Keratinocyte (primary cell): ENCODE measurements around the gene PIM3.

Source experiments
- CTCF ChIP-seq, 3 experiments: IDR thresholded peaks in 1 of 3; conservative IDR thresholded peaks in 1 of 3; optimal IDR thresholded peaks in 1 of 3; 2 replicates in 2 of 3; 3 replicates in 1 of 3; pipeline versions ENCODE3 to v1.5.1; 2011; ENCODE audit warnings: low read length in 3 of 3, mild to moderate bottlenecking in 3 of 3, moderate library complexity in 2 of 3, control low read depth in 1 of 3, inconsistent platforms in 1 of 3; ENCODE audit not compliant: insufficient read depth in 2 of 3; ENCODE audit errors: extremely low read depth in 1 of 3
- EZH2 ChIP-seq: IDR thresholded peaks from one replicate; pipeline ENCODE4 v1.6.1; 2012; ENCODE audit warnings: inconsistent platforms, mild to moderate bottlenecking, low read length, moderate library complexity

DNA sequence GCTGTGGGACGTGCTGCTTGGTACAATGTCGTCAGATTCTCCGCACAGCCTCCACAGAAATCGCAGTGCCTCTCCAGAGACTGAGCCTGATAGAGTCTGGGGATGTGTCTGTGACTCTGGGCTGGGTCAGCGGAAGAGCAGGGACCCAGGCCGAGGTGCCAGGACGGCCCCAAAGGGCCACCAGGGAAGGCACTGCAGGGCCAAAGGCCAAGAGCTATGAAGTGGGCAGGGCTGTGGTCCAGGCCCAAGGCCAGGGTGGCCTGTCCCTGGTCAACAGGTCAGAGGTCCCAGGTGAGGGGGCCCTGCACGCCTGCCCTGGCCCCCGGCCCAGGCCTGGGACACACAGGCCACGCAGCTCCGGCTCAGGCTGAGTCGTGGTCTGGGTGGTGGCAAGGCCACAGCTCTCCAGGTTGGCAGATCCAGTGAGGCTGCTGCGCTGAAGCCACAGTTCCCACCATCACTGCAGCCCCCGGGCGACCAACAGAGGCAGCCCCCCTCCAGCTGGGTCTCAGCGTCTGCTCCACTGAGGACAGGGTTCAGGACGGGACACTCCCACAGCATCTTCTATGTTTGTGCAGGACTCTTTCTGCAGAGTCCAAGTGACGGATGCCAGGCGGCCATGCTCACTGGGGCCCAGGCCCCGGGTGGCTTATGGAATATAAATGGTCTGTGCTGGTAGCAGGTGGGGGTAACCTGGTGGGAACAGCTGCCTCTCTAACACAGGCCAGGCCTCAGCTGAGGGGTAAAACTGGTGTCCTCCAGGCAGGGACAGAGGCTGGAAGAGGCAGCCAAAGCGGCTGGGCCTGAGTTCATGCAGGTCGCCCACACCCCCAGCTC lies 4.8 kb upstream of the PIM3 start:
- TF ChIP-seq CTCF (optimal IDR thresholded peaks at IDR 0.05 in 1 of 3, IDR thresholded peaks at IDR 0.05 in 1 of 3, conservative IDR thresholded peaks at IDR 0.05 in 1 of 3; ENCODE audit: extremely low read depth in 1 of 3, insufficient read depth in 2 of 3, low read length in 3 of 3) (no peak), EZH2 (no peak)
